Vein endothelial cell (primary cell): ENCODE measurements around the gene CIRBP. TPM values are rescaled to one million over a fixed set of nuclear protein-coding genes. Genes with fewer than 3 reads are reported as not detected.

Experiments
- total RNA-seq: library from RNA; depleted of rRNA; stranded (reverse); fragments of >200 nt; gene quantifications from 2 replicates; pipeline ENCODE4 v1.2.3, GENCODE V29; 2012

CIRBP gene
- total RNA-seq = 308 and 317 TPM in 2 replicates

GRCh38 chr19:1269065-1269477 lies at the start of gene CIRBP:
CIRBP (plus strand) TSS chr19:1269332; CDS start chr19:1270934, 1,602 bp downstream.

GRCh38 chr19:1237754-1238368 lies 31.3 kb upstream of the CIRBP start, which contains the start of gene CBARP:
CBARP (minus strand) TSS chr19:1238005; CDS start chr19:1236100, 1,905 bp downstream.

GRCh38 chr19:1241417-1242095 lies 27.6 kb upstream of the CIRBP start, which contains the start of gene ATP5F1D:
ATP5F1D (plus strand) TSS chr19:1241751; CDS start chr19:1241851, 100 bp downstream.

GRCh38 chr19:1248139-1248785 lies 20.9 kb upstream of the CIRBP start, which contains the start of gene MIDN:
MIDN (plus strand) TSS chr19:1248583; CDS start chr19:1250297, 1,714 bp downstream.

GRCh38 chr19:1275260-1275975 lies 6.3 kb downstream of the CIRBP start, which contains the start of gene FAM174C:
FAM174C (plus strand) TSS chr19:1275530; CDS start chr19:1275550, 20 bp downstream.

GRCh38 chr19:1285737-1286360 lies 16.7 kb downstream of the CIRBP start, which contains the start of gene EFNA2:
EFNA2 (plus strand) TSS chr19:1285873; CDS start chr19:1286169, 296 bp downstream.

Other genes starting within 250 kb of the CIRBP start
- gene TMEM259, start 248.2 kb upstream of the CIRBP start, total RNA-seq = 82.6 and 118 TPM in 2 replicates
- gene RNU6-2, start 247.8 kb upstream of the CIRBP start, total RNA-seq = not detected in 2 replicates
- 249 and 315 TPM in 2 replicates for gene CNN2, start 242.7 kb upstream of the CIRBP start, total RNA-seq
- 7.6 and 10.1 TPM in 2 replicates for gene ABCA7, start 229.2 kb upstream of the CIRBP start, total RNA-seq
- 13.1 and 17.6 TPM in 2 replicates for gene ARHGAP45, start 202.2 kb upstream of the CIRBP start, total RNA-seq
- 148 and 173 TPM in 2 replicates for gene POLR2E, start 174.0 kb upstream of the CIRBP start, total RNA-seq
- gene GPX4, start 165.3 kb upstream of the CIRBP start, total RNA-seq = 418 and 553 TPM in 2 replicates
- 38.4 and 40.5 TPM in 2 replicates for gene SBNO2, start 95.1 kb upstream of the CIRBP start, total RNA-seq
- gene STK11, start 63.6 kb upstream of the CIRBP start, total RNA-seq = 71.0 and 85.6 TPM in 2 replicates
- gene CBARP, start 31.3 kb upstream of the CIRBP start, total RNA-seq = 6.4 and 7.2 TPM in 2 replicates
- gene ATP5F1D, start 27.6 kb upstream of the CIRBP start, total RNA-seq = 18.0 and 24.8 TPM in 2 replicates
- 23.3 and 24.8 TPM in 2 replicates for gene MIDN, start 20.7 kb upstream of the CIRBP start, total RNA-seq
- 24.7 and 32.7 TPM in 2 replicates for gene FAM174C, start 6.2 kb downstream of the CIRBP start, total RNA-seq
- gene EFNA2, start 16.5 kb downstream of the CIRBP start, total RNA-seq = 0.57 and 1.3 TPM in 2 replicates
- gene NDUFS7, start 114.6 kb downstream of the CIRBP start, total RNA-seq = 54.9 and 59.0 TPM in 2 replicates
- 20.1 and 31.0 TPM in 2 replicates for gene GAMT, start 132.2 kb downstream of the CIRBP start, total RNA-seq
- 63.0 and 78.0 TPM in 2 replicates for gene DAZAP1, start 138.3 kb downstream of the CIRBP start, total RNA-seq
- 657 and 725 TPM in 2 replicates for gene RPS15, start 169.1 kb downstream of the CIRBP start, total RNA-seq
- gene APC2, start 180.8 kb downstream of the CIRBP start, total RNA-seq = under 0.01 and 0.10 TPM in 2 replicates
- 26.4 and 31.4 TPM in 2 replicates for gene C19orf25, start 209.9 kb downstream of the CIRBP start, total RNA-seq
- gene PCSK4, start 221.0 kb downstream of the CIRBP start, total RNA-seq = 1.5 and 1.6 TPM in 2 replicates
- 0.86 and 0.98 TPM in 2 replicates for gene REEP6, start 221.8 kb downstream of the CIRBP start, total RNA-seq
- gene ADAMTSL5, start 243.7 kb downstream of the CIRBP start, total RNA-seq = 0.65 TPM in 1 of 2 replicates, not detected in the other